Gastrocnemius medialis (tissue), 4 donors: ENCODE results near the gene ARSH.
"Not testable (repeated sequence)": the region's sequence is repeated elsewhere in the genome, so short reads cannot be mapped to it uniquely, and the experiment has no call there.

Experiments
- POLR2A ChIP-seq, 2 donors: fragments of 450-650 bp; IDR thresholded peaks; one replicate each; pipeline ENCODE4 v1.6.1; 2017; ENCODE audit warnings: antibody characterized with exemption in 2 of 2, mild to moderate bottlenecking in 2 of 2, moderate library complexity in 2 of 2
- TF ChIP-seq, protein P1 (sequence below), 5 experiments: fragments of 450-650 bp in 3 of 5; fragments of 200-600 bp in 2 of 5; sonication (generic) in 2 of 5; IDR thresholded peaks in 4 of 5; conservative IDR thresholded peaks in 1 of 5; 1 replicate in 4 of 5; 2 replicates in 1 of 5; pipeline ENCODE4 v1.5.1; 2016 to 2019; ENCODE audit warnings: antibody characterized with exemption in 5 of 5, mild to moderate bottlenecking in 3 of 5, moderate library complexity in 3 of 5

DNA sequence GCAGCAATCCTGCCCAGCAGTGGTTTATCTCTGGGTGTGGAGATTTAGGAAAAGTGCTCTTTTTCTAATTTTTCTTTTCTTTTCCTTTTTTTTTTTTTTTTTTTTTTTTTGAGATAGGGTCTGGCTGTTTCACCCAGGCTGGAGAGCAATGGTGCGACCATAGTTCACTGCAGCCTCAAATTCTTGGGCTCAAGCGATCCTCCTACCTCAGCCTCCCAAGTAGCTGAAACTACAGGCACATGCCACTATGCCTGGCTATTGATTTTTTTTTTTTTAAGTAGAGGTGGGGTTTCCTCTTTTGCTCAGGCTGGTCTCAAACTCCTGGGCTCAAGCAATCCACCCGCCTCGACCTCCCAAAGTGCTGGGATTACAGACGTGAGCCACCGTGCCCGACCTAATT, 42.9 kb upstream of the ARSH start:
- TF ChIP-seq POLR2A (IDR thresholded peaks at IDR 0.05) = not testable (repeated sequence)
- TF ChIP-seq, protein P1, sequence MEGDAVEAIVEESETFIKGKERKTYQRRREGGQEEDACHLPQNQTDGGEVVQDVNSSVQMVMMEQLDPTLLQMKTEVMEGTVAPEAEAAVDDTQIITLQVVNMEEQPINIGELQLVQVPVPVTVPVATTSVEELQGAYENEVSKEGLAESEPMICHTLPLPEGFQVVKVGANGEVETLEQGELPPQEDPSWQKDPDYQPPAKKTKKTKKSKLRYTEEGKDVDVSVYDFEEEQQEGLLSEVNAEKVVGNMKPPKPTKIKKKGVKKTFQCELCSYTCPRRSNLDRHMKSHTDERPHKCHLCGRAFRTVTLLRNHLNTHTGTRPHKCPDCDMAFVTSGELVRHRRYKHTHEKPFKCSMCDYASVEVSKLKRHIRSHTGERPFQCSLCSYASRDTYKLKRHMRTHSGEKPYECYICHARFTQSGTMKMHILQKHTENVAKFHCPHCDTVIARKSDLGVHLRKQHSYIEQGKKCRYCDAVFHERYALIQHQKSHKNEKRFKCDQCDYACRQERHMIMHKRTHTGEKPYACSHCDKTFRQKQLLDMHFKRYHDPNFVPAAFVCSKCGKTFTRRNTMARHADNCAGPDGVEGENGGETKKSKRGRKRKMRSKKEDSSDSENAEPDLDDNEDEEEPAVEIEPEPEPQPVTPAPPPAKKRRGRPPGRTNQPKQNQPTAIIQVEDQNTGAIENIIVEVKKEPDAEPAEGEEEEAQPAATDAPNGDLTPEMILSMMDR (IDR thresholded peaks at IDR 0.05 in 4 of 5, conservative IDR thresholded peaks at IDR 0.05 in 1 of 5) = not testable (repeated sequence)
